Liver (tissue), 9 donors: ENCODE data around the gene TBX5. TPM values are rescaled to one million over a fixed set of nuclear protein-coding genes. Genes with fewer than 3 reads are reported as not detected.

Experiments used
- DNase-seq: peaks from one replicate; pipeline ENCODE4 v3.0.0-alpha.2; 2017; ENCODE audit warnings: low spot score
- H3K27ac ChIP-seq, 2 donors: one replicate each; pipeline ENCODE4 v1.7.0; 2013; ENCODE audit warnings: inconsistent platforms in 2 of 2, low read length in 2 of 2, control low read depth in 1 of 2, low read depth in 1 of 2, mild to moderate bottlenecking in 1 of 2
- H3K27me3 ChIP-seq, 4 donors: one replicate each; pipeline versions ENCODE4 v1.6.1 to v1.7.0; 2013; ENCODE audit warnings: low read length in 3 of 4, inconsistent platforms in 1 of 4, mild to moderate bottlenecking in 1 of 4, moderate library complexity in 1 of 4; ENCODE audit not compliant: control insufficient read depth in 4 of 4, insufficient read depth in 4 of 4
- H3K36me3 ChIP-seq, 4 donors: one replicate each; pipeline versions ENCODE4 v1.6.1 to v1.7.0; 2013; ENCODE audit warnings: low read length in 3 of 4, mild to moderate bottlenecking in 3 of 4, low read depth in 1 of 4, moderate library complexity in 1 of 4; ENCODE audit not compliant: control insufficient read depth in 4 of 4, insufficient read depth in 3 of 4
- H3K4me1 ChIP-seq, 4 donors: one replicate each; pipeline versions ENCODE4 v1.6.1 to v1.7.0; 2013; ENCODE audit warnings: low read length in 3 of 4, mild to moderate bottlenecking in 3 of 4, moderate library complexity in 1 of 4; ENCODE audit not compliant: control insufficient read depth in 4 of 4, insufficient read depth in 4 of 4
- H3K4me3 ChIP-seq, 3 donors: one replicate each; pipeline versions ENCODE4 v1.6.1 to v1.7.0; 2013; ENCODE audit warnings: low read length in 3 of 3, control low read depth in 1 of 3, low read depth in 1 of 3, mild to moderate bottlenecking in 1 of 3
- H3K9ac ChIP-seq, 2 donors: one replicate each; pipeline ENCODE4 v1.7.0; 2013; ENCODE audit warnings: low read length in 2 of 2, mild to moderate bottlenecking in 2 of 2, moderate library complexity in 2 of 2, control low read depth in 1 of 2, low read depth in 1 of 2
- H3K9me3 ChIP-seq, 4 donors: one replicate each; pipeline versions ENCODE4 v1.6.1 to v1.7.0; 2013; ENCODE audit warnings: low read length in 3 of 4; ENCODE audit not compliant: control insufficient read depth in 4 of 4
- ATF3 ChIP-seq: IDR thresholded peaks from 2 replicates; pipeline ENCODE4 v1.6.1; 2016; ENCODE audit warnings: antibody characterized with exemption
- CTCF ChIP-seq: fragments of 150-350 bp; IDR thresholded peaks from 2 replicates; pipeline ENCODE4 v1.5.1; 2017; ENCODE audit warnings: improper control_type of control experiment, low read depth, low read length; ENCODE audit not compliant: missing input control
- FOXA1 ChIP-seq: IDR thresholded peaks from 2 replicates; pipeline ENCODE4 v1.6.1; 2016; ENCODE audit warnings: antibody characterized with exemption
- FOXA2 ChIP-seq: IDR thresholded peaks from 2 replicates; pipeline ENCODE4 v1.6.1; 2016; ENCODE audit warnings: antibody characterized with exemption
- GABPA ChIP-seq, 2 donors: IDR thresholded peaks in 1 of 2; conservative IDR thresholded peaks in 1 of 2; 2 replicates each; pipeline ENCODE4 v1.6.1; 2016; ENCODE audit warnings: antibody characterized with exemption in 2 of 2, mild to moderate bottlenecking in 1 of 2, moderate library complexity in 1 of 2
- HNF4A ChIP-seq, 2 donors: conservative IDR thresholded peaks; 2 replicates each; pipeline ENCODE4 v1.6.1; 2016; ENCODE audit warnings: antibody characterized with exemption in 2 of 2, mild to moderate bottlenecking in 2 of 2
- HNF4G ChIP-seq: IDR thresholded peaks from 2 replicates; pipeline ENCODE4 v1.6.1; 2016; ENCODE audit warnings: antibody characterized with exemption
- JUND ChIP-seq, 2 donors: IDR thresholded peaks; 2 replicates each; pipeline ENCODE4 v1.6.1; 2016; ENCODE audit warnings: antibody characterized with exemption in 2 of 2
- NR2F2 ChIP-seq: IDR thresholded peaks from 2 replicates; pipeline ENCODE4 v1.6.1; 2016; ENCODE audit warnings: antibody characterized with exemption
- RAD21 ChIP-seq, 2 donors: IDR thresholded peaks; 2 replicates each; pipeline ENCODE4 v1.6.1; 2016; ENCODE audit warnings: antibody characterized with exemption in 2 of 2, mild to moderate bottlenecking in 2 of 2
- REST ChIP-seq: IDR thresholded peaks from 2 replicates; pipeline ENCODE4 v1.6.1; 2016; ENCODE audit warnings: antibody characterized with exemption, mild to moderate bottlenecking
- RXRA ChIP-seq, 2 donors: IDR thresholded peaks; 2 replicates each; pipeline ENCODE4 v1.6.1; 2017 to 2018; ENCODE audit warnings: antibody characterized with exemption in 2 of 2, mild to moderate bottlenecking in 1 of 2
- SP1 ChIP-seq: IDR thresholded peaks from 2 replicates; pipeline ENCODE4 v1.6.1; 2018; ENCODE audit warnings: antibody characterized with exemption, mild to moderate bottlenecking
- TAF1 ChIP-seq: conservative IDR thresholded peaks from 2 replicates; pipeline ENCODE4 v1.6.1; 2016; ENCODE audit warnings: antibody characterized with exemption, mild to moderate bottlenecking
- YY1 ChIP-seq: IDR thresholded peaks from 2 replicates; pipeline ENCODE4 v1.6.1; 2016; ENCODE audit warnings: antibody characterized with exemption, mild to moderate bottlenecking
- ZBTB33 ChIP-seq: IDR thresholded peaks from 2 replicates; pipeline ENCODE4 v1.6.1; 2016; ENCODE audit warnings: antibody characterized with exemption
- WGBS: extraction: QIAGEN DNeasy Blood & Tissue Kit; methylation state at CpG from one replicate; pipeline ENCODE4 v1.1.7; 2013; 5-methylcytosine and 5-hydroxymethylcytosine counted together
- polyA plus RNA-seq, 2 donors: library from polyadenylated mRNA; stranded (reverse) in 1 of 2; unstranded in 1 of 2; fragments of 200-250 nt in 1 of 2; fragments of >200 nt in 1 of 2; fragmentation: Nextera tagmentation in 1 of 2; extraction: Ambion mirVana in 1 of 2; gene quantifications; one replicate each; pipeline versions ENCODE4 v1.2.1 to v1.2.3, GENCODE V29; 2013 to 2015
- total RNA-seq, 2 donors: library from RNA; depleted of rRNA; stranded (reverse); fragments of >200 nt; gene quantifications; one replicate each; pipeline ENCODE4 v1.2.3, GENCODE V29; 2014
- donor health status: healthy.
- donor health status: healthy.
- donor health status: healthy.
- donor health status: healthy.
- donor health status: healthy.

Gene TBX5
- total and polyA plus RNA-seq, 4 donors, result 0.03 TPM; not detected in 3

GRCh38 chr12:114340231-114340630, 65.7 kb downstream of the TBX5 start:
- Histone ChIP-seq H3K9ac (no peak overlapping the region), H3K27me3 (peaks cover 0 to 4% (median 0%) of the 10 kb centered on the region in 4 donors), H3K36me3 (no peaks in the 10 kb centered on the region), H3K4me1 (no peaks in the 10 kb centered on the region), H3K9me3 (peaks cover 0 to 7% (median 0%) of the 10 kb centered on the region in 4 donors), H3K27ac (no peak overlapping the region), H3K4me3 (no peak overlapping the region)
- TF ChIP-seq RXRA (IDR thresholded peaks at IDR 0.05) (no peak), HNF4A (conservative IDR thresholded peaks at IDR 0.05) (no peak), FOXA1 (no peak), GABPA (IDR thresholded peaks at IDR 0.05 in 1 of 2, conservative IDR thresholded peaks at IDR 0.05 in 1 of 2) (no peak), REST (no peak), ZBTB33 (no peak), SP1 (no peak), ATF3 (no peak), TAF1 (no peak), HNF4G (no peak), CTCF (no peak), NR2F2 (no peak), JUND (IDR thresholded peaks at IDR 0.05) (no peak), RAD21 (IDR thresholded peaks at IDR 0.05) (no peak)
- WGBS, result 66% methylated on average over 3 of the region's 3 CpGs
- no peak for DNase-seq

- Histone ChIP-seq H3K27ac (no peak overlapping the region), H3K9me3 (peaks cover 0 to 7% (median 0%) of the 10 kb centered on the region in 4 donors), H3K27me3 (peaks cover 0 to 4% (median 0%) of the 10 kb centered on the region in 4 donors), H3K9ac (no peak overlapping the region), H3K4me3 (no peak overlapping the region), H3K36me3 (no peaks in the 10 kb centered on the region), H3K4me1 (no peaks in the 10 kb centered on the region)
- DNase-seq, result no peak
- 67% methylated on average over 2 of the region's 2 CpGs for WGBS
- TF ChIP-seq ZBTB33 (no peak), REST (no peak), RXRA (IDR thresholded peaks at IDR 0.05) (no peak), SP1 (no peak), GABPA (IDR thresholded peaks at IDR 0.05 in 1 of 2, conservative IDR thresholded peaks at IDR 0.05 in 1 of 2) (no peak), FOXA1 (no peak), ATF3 (no peak), FOXA2 (no peak), YY1 (no peak)
These were observed 66.3 kb downstream of the TBX5 start for GRCh38 chr12:114339626-114340025.
